Measurements from ENCODE around the gene IST1. TPM values are rescaled to one million over a fixed set of nuclear protein-coding genes. Genes with fewer than 3 reads are reported as not detected.

Gene IST1
- total and polyA plus RNA-seq, 9 of the 15 experiments (the other 6 are each of a cell fraction or from before 2014, with no cell fraction given), result 135 to 334 (median 188) TPM

DNA sequence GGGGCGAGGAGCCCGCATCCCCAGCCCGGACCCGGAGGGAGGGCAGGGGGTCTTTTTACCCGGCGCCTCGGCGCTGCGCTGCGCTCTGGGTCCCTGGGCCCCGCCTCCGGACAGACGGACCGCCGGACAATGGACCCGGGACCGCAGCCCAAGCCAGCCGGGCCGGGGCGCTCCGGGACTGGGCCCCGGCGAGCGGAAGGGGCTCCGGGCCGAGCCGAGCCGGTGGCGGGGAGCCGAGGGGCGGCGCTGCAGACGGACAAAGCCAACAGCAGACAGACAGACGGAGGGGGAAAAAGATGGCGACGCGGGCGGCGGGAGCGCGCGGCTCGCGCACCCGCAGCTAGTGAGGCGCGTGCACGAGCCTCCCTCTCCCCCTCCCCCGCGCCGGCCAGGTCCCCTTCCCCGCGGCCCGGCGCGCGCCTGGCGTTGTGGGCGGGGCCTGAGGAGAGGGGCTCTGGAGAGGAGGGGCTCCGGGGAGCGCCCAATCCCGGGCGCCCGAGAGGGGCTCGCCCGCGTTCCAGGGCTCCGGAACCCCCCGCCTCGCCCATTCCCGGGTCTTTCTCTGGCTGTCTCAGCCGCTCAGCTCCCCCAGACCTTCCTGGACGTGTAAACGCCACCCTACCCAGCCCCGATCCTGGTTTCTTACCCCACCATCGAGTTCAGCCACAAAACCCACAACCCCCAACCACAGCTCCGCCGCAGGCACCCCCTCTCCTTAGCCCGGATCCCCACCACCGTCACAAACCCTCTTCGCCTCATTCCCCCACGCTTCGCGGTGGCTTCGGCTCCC is 11.3 kb upstream of the IST1 start, which contains the start of gene ZNF821 (continued):
- TF ChIP-seq HBP1 (CRISPR knock-in tag; IDR thresholded peaks at IDR 0.05) (0 out of 2 replicates have a peak, but pooled peaks have one; percentile 55), ZNF644 (tag; IDR thresholded peaks at IDR 0.05; ENCODE audit: low read depth) (peak; percentile 83; the same call in 1 of the 2 replicates), ARHGAP35 (IDR thresholded peaks at IDR 0.05; ENCODE audit: partially characterized antibody) (no peak), SRF (CRISPR knock-in tag; IDR thresholded peaks at IDR 0.05) (no peak), TGIF2 (CRISPR knock-in tag; IDR thresholded peaks at IDR 0.05) (no peak), ATF3 (IDR thresholded peaks at IDR 0.05) (no peak), ATF3 (CRISPR knock-in tag; conservative IDR thresholded peaks at IDR 0.05) (no peak), MAZ (CRISPR knock-in tag; conservative IDR thresholded peaks at IDR 0.05 in 1 of 2, IDR thresholded peaks at IDR 0.05 in 1 of 2) (peak; percentile 70 to 82; a peak in 3 of 4 replicates), MTA3 (IDR thresholded peaks at IDR 0.05; ENCODE audit: borderline replicate concordance) (no peak; the same call in none of the 2 replicates), MNT (conservative IDR thresholded peaks at IDR 0.05) (peak; percentile 33 to 66; a peak in 2 of 4 replicates), GTF2A2 (tag; IDR thresholded peaks at IDR 0.05) (no peak), TSHZ1 (CRISPR knock-in tag; IDR thresholded peaks at IDR 0.05) (no peak), CEBPB (tag; IDR thresholded peaks at IDR 0.05) (no peak), ZNF124 (CRISPR knock-in tag; IDR thresholded peaks at IDR 0.05) (no peak), XRCC3 (IDR thresholded peaks at IDR 0.05) (no peak), NBN (IDR thresholded peaks at IDR 0.05; ENCODE audit: low read depth) (peak; percentile 69; the same call in 1 of the 2 replicates)
- TF ChIP-seq, protein P1, sequence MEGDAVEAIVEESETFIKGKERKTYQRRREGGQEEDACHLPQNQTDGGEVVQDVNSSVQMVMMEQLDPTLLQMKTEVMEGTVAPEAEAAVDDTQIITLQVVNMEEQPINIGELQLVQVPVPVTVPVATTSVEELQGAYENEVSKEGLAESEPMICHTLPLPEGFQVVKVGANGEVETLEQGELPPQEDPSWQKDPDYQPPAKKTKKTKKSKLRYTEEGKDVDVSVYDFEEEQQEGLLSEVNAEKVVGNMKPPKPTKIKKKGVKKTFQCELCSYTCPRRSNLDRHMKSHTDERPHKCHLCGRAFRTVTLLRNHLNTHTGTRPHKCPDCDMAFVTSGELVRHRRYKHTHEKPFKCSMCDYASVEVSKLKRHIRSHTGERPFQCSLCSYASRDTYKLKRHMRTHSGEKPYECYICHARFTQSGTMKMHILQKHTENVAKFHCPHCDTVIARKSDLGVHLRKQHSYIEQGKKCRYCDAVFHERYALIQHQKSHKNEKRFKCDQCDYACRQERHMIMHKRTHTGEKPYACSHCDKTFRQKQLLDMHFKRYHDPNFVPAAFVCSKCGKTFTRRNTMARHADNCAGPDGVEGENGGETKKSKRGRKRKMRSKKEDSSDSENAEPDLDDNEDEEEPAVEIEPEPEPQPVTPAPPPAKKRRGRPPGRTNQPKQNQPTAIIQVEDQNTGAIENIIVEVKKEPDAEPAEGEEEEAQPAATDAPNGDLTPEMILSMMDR (IDR thresholded peaks at IDR 0.05 in 2 of 3, conservative IDR thresholded peaks at IDR 0.05 in 1 of 3; ENCODE audit: insufficient read depth in 2 of 3, low read depth in 1 of 3, low read length in 3 of 3), result peak in 1 of 3 experiments; percentile 55; a peak in 3 of 6 replicates

Data from K562 (cell line).